WERI-Rb-1 (cell line): ENCODE results near the gene PPP3R2.

ENCODE experiments used
- DNase-seq: peaks from one replicate; pipeline ENCODE4 v3.0.0-alpha.2; 2020
- H3K27ac ChIP-seq: fragments of 250-450 bp; sonication (Bioruptor Pico); 2 replicates; pipeline ENCODE4 v1.5.1; 2020; ENCODE audit warnings: mild to moderate bottlenecking, moderate library complexity
- H3K27me3 ChIP-seq: fragments of 250-450 bp; sonication (Bioruptor Pico); 2 replicates; pipeline ENCODE4 v1.5.1; 2021; ENCODE audit warnings: mild to moderate bottlenecking, low read depth, moderate library complexity; ENCODE audit not compliant: insufficient read depth, severe bottlenecking
- H3K36me3 ChIP-seq: fragments of 250-450 bp; sonication (Bioruptor Pico); 2 replicates; pipeline ENCODE4 v1.5.1; 2020; ENCODE audit warnings: mild to moderate bottlenecking, moderate library complexity
- H3K4me3 ChIP-seq: 2 replicates; pipeline ENCODE4 v1.5.1; 2011; ENCODE audit warnings: low read depth, mild to moderate bottlenecking, control low read depth, low read length
- H3K9me3 ChIP-seq: fragments of 250-450 bp; sonication (Bioruptor Pico); 2 replicates; pipeline ENCODE4 v1.5.1; 2021; ENCODE audit warnings: mild to moderate bottlenecking, moderate library complexity; ENCODE audit not compliant: severe bottlenecking
- CTCF ChIP-seq: IDR thresholded peaks from 2 replicates; pipeline ENCODE4 v1.5.1; 2011; ENCODE audit warnings: low read depth, mild to moderate bottlenecking, control low read depth, inconsistent platforms, low read length

PPP3R2 gene

DNA sequence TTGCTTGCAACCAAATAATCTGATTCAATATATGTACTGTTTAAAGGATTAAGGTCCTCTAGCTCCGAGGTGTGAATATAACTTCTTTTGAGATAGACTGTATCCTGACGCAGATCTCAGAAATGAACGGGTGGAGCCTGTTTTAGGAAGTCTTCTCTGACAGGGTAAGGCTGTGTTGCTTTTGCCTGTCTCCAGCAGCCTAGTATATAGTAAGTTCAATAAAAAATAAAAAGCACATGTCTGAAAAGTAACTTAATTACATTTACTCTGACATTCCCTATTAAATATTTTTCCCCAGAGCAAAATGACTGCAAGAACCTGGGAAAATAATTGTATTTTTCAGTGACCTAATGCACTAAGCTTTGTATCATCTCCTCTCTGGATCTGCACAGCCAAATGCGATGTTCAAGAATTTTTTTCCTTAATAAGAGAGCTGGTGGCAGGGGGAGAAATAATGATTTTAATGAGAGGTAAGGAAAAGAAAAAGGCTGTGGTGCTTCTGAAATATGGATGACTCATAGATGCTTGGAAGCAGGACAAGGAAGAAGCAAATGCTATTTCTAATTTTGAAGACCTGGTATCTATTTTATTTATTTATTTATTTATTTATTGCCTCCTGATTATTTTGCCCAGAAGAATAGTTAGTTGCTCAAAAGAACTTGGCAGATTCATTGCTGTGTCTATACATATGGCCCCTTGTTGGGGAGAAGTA, 7.3 kb downstream of the PPP3R2 start:
- no peak for TF ChIP-seq CTCF
- DNase-seq = no peak
- no peak overlapping the region for H3K27ac ChIP-seq
- H3K36me3 ChIP-seq = no peaks in the 10 kb centered on the region
- no peak overlapping the region for H3K4me3 ChIP-seq
- H3K9me3 ChIP-seq = no peaks in the 10 kb centered on the region
- H3K27me3 ChIP-seq = no peaks in the 10 kb centered on the region

GRCh38 chr9:101586651-101587050, 8.1 kb downstream of the PPP3R2 start:
- H3K4me3 ChIP-seq = no peak overlapping the region
- H3K27ac ChIP-seq = no peak overlapping the region
- no peaks in the 10 kb centered on the region for H3K36me3 ChIP-seq
- TF ChIP-seq CTCF = no peak
- DNase-seq = no peak
- H3K9me3 ChIP-seq = no peaks in the 10 kb centered on the region
- H3K27me3 ChIP-seq = no peaks in the 10 kb centered on the region

GRCh38 chr9:101585740-101586139, 9.0 kb downstream of the PPP3R2 start:
- Histone ChIP-seq H3K36me3 (no peaks in the 10 kb centered on the region), H3K27ac (no peak overlapping the region), H3K4me3 (no peak overlapping the region), H3K27me3 (no peaks in the 10 kb centered on the region), H3K9me3 (no peaks in the 10 kb centered on the region)
- no peak for TF ChIP-seq CTCF
- DNase-seq = no peak

DNA sequence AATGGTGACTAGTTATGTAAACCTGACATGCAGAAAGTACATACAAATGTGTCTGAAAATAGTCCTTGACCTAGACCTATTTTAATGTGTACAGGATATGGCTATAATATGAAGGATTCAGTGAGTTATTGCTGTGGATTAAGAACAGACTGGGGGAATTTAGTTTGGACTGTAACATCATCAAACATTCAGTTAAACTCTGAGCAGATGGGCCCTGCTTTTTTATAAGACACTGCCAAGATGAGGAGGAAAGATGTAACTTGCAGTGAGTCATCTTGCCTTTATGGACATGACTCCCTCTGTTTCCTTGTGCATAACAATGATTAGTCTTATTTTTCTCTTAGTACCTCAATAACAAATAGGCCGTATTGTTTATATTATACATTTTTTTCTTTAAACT, 12.2 kb downstream of the PPP3R2 start:
- no peak for DNase-seq
- Histone ChIP-seq H3K27me3 (no peaks in the 10 kb centered on the region), H3K4me3 (no peak overlapping the region), H3K27ac (no peak overlapping the region), H3K9me3 (no peaks in the 10 kb centered on the region), H3K36me3 (no peaks in the 10 kb centered on the region)
- no peak for TF ChIP-seq CTCF

GRCh38 chr9:101579711-101580545, 14.8 kb downstream of the PPP3R2 start:
- Histone ChIP-seq H3K36me3 (no peaks in the 10 kb centered on the region), H3K27ac (no peak overlapping the region), H3K27me3 (no peaks in the 10 kb centered on the region), H3K9me3 (no peaks in the 10 kb centered on the region), H3K4me3 (no peak overlapping the region)
- DNase-seq = no peak
- TF ChIP-seq CTCF = no peak
